Measurements from ENCODE around the gene CXCL11.
A peak's percentile ranks its signal among the peaks of the same experiment; 100 is the strongest.
"Not testable (repeated sequence)": the region's sequence is repeated elsewhere in the genome, so short reads cannot be mapped to it uniquely, and the experiment has no call there.

The CXCL11 gene

GRCh38 chr4:75998525-75999147 is 37.2 kb downstream of the CXCL11 start:
- DNase-seq, result not testable (repeated sequence)

DNA sequence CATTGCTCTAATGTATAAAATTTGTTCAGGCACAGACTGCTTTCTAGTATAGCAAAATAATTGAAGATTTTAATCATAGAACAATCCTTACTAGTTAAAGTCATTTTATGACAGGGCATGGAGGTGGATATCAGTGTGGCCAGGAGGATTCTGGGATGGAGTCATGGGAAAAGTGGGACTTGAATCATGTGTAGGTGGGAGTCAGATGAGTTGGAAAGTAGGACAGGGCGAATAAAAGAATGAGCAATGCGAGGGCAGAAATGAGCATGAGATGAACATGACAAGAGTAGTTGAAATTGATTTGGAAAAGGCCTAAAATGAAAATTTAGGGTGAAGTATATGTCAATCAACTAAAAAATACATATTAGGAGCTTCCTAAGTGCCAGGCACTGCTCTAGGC is 37.9 kb downstream of the CXCL11 start:
- DNase-seq, result no peak

DNA sequence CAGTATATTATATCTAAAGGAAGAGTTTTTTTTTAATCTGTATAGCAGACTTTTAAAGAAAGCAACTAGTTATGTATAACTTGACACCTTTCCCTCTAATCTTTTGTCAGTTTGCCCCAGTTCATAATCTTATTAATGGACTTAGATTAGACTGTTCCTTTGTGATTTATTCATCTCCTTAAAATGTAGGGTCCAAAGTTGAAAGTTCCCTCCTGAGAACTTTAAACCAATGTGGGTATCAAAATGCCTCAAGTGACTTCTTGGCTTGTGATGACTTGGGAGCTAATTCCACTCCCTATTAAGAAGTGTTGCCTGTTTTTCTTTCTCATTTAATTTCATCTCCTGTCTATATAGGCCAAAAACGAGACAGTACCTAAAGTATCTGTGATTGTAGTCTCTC is 38.8 kb downstream of the CXCL11 start:
- no peak for DNase-seq

DNA sequence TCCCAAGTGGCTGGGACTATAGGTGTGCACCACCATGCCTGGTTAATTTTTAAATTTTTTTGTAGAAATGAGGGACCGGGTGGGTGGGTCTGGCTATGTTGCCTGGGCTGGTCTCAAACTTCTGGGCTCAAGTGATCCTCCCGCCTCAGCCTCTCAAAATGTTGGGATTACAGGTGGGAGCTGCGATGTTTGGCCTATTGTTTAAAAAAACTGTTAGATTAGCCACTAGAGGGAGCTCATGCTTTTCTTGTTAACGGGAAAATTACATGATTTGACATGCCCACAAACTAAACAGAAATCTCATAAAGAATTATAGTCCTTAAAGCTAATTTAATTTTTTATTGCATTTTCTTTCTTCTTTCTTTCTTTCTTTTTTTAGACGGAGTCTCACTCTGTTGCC is 40.1 kb downstream of the CXCL11 start:
- DNase-seq, result peak; percentile 6 to 82 (median 70)

DNA sequence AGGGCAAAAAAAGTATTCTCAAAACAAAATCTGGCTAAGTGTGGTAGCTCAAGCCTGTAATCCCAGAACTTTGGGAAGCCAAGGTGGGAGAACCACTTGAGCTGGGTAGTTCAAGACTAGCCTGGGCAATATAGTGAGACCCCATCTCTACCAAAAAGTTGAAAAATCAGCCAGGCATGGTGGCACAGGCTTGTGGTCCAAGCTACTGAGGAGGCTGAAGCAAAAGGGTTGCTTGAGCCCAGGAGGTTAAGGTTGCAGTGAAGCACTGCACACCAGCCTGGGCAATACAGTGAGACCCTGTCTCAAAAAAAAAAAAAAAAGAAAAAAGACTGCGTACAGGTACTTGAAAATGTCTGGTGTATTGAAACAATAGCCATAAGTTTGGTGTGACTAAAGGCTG is 43.4 kb downstream of the CXCL11 start:
- DNase-seq, result no peak

DNA sequence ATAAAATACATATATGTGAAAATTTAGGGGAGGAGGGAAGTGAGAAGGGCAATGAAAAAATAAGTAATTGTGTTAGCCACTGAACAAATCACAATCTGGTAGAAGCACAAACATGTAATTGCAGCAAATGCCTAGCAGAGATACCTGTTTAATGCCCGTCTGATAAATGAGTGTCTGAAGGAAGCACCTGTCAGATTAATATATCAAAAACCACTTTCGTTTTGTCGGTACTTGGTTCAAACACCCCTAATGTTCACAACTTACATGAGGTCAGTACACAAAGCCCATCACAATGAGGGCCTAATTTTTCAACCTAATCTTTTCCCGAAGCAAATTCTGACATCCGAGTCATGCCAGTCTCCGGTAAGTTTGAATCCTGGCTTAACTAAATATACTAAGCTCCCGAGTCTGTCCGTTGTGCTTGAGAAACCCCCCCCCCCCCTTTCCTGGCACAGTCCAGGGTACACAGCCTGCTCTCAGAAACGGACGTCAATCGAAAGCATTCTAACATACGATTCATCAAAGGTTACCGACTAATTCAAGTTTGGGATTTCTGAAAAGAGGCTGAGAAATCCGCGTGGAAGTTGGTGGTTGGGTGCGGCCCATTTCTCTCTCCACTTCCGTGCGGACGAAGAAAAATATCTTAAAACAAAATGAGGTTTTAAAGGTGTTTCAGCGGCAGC is 45.9 kb downstream of the CXCL11 start:
- no peak for DNase-seq

DNA sequence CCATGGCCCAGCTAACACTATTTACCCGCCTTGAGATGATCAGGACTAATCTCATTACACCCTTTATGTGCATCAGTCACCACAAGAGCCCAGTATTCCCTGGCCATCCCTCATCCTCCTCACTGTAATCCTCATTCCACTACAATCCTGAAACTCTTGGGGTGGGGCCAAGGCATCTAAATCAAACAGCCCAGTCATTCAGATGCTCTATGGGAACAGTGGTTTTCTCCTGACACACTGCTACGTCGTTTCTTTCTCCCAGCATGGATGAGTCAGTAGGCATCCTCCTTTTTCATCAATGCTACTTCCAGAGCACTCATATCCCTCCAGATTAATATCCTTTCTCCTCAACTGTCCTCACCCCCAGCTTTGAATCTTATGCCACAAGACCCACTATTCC is 50.8 kb downstream of the CXCL11 start:
- DNase-seq, result no peak

Data from NCI-H1417 (cell line).